Astrocyte of the cerebellum (primary cell): ENCODE data around the gene CDKL5.

Experiments
- DNase-seq: peaks from one replicate; pipeline ENCODE4 v3.0.0-alpha.2; 2011; ENCODE audit warnings: low read depth
- H3K4me3 ChIP-seq: 2 replicates; pipeline ENCODE4 v1.5.1; 2011; ENCODE audit warnings: mild to moderate bottlenecking, low read depth, low read length, moderate library complexity
- CTCF ChIP-seq: IDR thresholded peaks from 2 replicates; pipeline ENCODE4 v1.5.1; 2012; ENCODE audit warnings: low read length, low read depth, moderate library complexity, mild to moderate bottlenecking; ENCODE audit errors: missing control alignments
- in situ Hi-C: cut with HindIII; loops from 2 replicates; pipeline ENCODE4 v1.10.0; 2017; ENCODE audit warnings: low sequenced_read_pairs

Gene CDKL5

DNA sequence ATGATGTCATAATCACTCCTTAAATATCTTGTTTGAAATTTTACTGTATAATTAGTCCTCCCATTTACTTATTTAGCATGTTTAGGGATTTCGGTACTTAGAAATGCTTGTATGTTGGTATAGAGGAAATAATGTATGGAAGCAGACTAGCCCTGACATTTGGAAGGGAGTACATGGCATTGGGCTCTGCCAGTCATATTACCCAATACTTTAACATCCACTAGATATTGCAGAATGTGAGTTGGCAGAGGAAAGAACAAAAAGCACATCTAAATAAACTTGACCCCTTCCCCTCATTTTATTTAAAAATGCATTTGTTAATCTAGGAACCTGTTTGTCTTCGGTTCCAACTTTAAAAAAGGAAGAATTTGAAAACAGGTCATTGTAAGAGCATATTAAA lies 168.7 kb downstream of the CDKL5 start:
- no peak for TF ChIP-seq CTCF

DNA sequence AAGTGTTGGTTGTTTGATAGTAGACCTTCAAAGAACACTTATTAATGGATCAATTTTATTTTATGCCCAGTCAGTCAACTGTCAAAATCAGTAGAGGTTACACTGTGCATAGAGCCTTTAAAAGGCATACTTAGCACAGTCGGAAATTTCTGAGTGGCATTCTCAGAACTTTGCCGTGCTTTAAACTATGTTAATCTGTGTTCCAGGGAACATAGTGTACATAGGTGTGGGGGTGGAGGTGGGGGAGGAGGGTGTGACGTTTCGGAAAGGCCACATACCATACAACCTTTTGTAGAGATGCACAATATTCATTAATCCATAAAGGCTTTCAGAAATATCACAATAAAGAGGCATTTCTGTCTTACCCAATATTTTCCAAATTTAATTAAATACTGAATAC lies 170.7 kb downstream of the CDKL5 start:
- no peak for TF ChIP-seq CTCF

More for the DNA sequence above, 168.7 kb downstream of the CDKL5 start:
- DNase-seq, result no peak
- H3K4me3 ChIP-seq, result no peak overlapping the region
- in situ Hi-C loops, result no loop called here

DNA sequence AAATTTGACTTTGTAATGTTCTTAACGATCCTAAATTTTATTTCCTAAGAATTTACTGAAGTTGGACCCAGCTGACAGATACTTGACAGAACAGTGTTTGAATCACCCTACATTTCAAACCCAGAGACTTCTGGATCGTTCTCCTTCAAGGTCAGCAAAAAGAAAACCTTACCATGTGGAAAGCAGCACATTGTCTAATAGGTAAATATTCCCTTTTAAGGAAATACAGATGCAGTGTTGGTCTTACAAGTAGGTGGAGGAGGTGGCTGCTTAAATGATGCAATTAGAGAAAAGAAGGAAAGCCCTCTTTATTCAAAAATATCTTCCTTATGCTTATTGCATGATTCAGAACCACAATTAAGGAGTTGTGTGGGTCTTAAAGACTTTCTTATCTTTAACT lies 173.0 kb downstream of the CDKL5 start:
- no peak overlapping the region for H3K4me3 ChIP-seq
- TF ChIP-seq CTCF, result no peak
- in situ Hi-C loops, result no loop called here
- no peak for DNase-seq

More for the DNA sequence above, 170.7 kb downstream of the CDKL5 start:
- in situ Hi-C loops, result no loop called here
- DNase-seq, result no peak
- H3K4me3 ChIP-seq, result no peak overlapping the region

- DNase-seq, result no peak
- no peak for TF ChIP-seq CTCF
- H3K4me3 ChIP-seq, result no peak overlapping the region
- in situ Hi-C loops, result no loop called here
Observed at GRCh38 chrX:18607966-18608365, 182.6 kb downstream of the CDKL5 start.

DNA sequence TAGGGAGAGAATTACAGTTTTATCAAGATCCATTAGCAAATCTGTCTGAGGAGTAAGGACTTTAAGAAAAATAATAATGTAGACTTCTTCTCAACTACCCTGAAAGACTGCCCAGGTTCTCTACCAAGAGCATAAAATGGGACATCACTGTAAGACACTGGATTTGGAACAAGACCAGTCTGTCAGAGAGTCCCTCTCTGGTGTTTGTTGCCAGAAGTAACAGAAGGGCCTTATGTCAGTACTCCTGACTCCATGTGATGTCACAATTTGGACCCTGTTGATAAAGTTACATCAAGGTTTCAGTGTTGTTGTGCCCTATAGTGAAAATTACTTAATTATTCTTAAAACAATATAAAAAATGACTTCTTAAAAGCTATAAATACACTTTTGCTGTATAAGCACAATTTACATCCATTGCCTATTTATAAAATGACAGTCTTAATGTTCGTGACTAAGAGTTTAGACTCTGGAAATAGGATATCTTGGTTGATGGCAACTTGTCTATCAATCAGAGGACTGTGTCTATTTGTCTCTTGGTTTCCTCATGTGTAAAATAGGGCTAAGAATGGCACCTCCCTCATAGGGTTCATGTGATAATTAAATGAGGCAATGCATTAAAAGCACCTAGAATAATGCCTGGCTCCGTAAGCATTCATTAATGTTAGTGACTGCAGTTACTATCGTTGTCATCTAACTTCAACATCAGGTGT lies 188.7 kb downstream of the CDKL5 start:
- no peak for TF ChIP-seq CTCF
- no peak for DNase-seq
- in situ Hi-C loops, result no loop called here
- H3K4me3 ChIP-seq, result no peak overlapping the region

DNA sequence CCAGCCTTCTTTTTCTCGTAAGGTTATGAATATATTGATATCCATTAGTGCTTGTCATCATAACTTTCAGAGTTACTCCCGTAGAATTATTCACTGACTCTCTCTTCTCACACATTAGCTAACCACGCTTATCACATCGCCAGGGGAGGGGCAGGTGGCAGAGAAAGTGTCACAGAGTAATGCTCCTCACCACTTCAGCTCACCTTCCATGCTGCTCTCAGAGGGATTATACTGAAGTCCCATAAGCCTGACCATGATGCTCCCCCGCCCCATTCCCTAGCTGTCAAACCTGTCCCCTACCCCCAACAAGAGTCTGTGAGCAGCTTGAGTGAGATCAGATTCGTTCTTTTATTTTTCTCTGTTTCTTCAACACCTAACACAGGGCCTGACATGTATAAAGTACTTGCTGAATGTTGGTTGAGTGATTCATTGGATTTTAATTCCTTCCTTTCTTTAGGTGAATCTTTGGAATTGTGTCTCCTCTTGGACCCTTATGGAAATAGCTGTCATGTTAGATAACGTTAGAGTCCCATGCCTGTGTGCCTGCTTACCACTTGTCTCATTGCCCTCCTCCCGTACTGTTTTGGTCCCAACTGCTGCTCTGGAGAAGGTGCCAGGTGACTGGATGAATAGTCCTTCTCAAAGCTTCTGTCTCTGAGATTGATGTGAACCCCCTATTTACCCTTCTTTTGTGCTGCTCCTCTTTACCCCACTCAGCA lies 191.4 kb downstream of the CDKL5 start:
- no peak for TF ChIP-seq CTCF
- in situ Hi-C loops, result no loop called here
- no peak for DNase-seq
- no peak overlapping the region for H3K4me3 ChIP-seq
